Fibroblast of lung (primary cell): Measurements from ENCODE around the gene HHEX. TPM values are rescaled to one million over a fixed set of nuclear protein-coding genes. Genes with fewer than 3 reads are reported as not detected.

ENCODE experiments used
- DNase-seq, 2 donors: peaks; one replicate each; pipeline versions ENCODE4 v3.0.0 to v3.0.0-alpha.2; 2010; ENCODE audit warnings: low read depth in 2 of 2
- H2AFZ ChIP-seq: 2 replicates; pipeline ENCODE4 v1.5.1; 2012; ENCODE audit warnings: low read length, control low read depth, inconsistent platforms
- H3K27ac ChIP-seq: 2 replicates; pipeline ENCODE4 v1.5.1; 2011; ENCODE audit warnings: low read length, control low read depth; ENCODE audit not compliant: insufficient read depth
- H3K27me3 ChIP-seq: 2 replicates; pipeline ENCODE4 v1.5.1; 2011; ENCODE audit warnings: mild to moderate bottlenecking, low read length; ENCODE audit not compliant: control insufficient read depth, insufficient read depth
- H3K36me3 ChIP-seq: 2 replicates; pipeline ENCODE4 v1.5.1; 2011; ENCODE audit warnings: low read length; ENCODE audit not compliant: control insufficient read depth, insufficient read depth
- H3K4me1 ChIP-seq: 2 replicates; pipeline ENCODE4 v1.5.1; 2011; ENCODE audit warnings: low read length; ENCODE audit not compliant: control insufficient read depth, insufficient read depth; ENCODE audit errors: extremely low read depth
- H3K4me2 ChIP-seq: 2 replicates; pipeline ENCODE4 v1.5.1; 2011; ENCODE audit warnings: low read length, control low read depth; ENCODE audit not compliant: insufficient read depth; ENCODE audit errors: extremely low read depth
- H3K4me3 ChIP-seq, 4 experiments: fragments of 200-600 bp in 1 of 4; sonication (generic) in 1 of 4; replicated peaks in 1 of 4; 2 replicates each; pipeline ENCODE4 v1.5.1; 2011 to 2016; ENCODE audit warnings: low read length in 4 of 4, low read depth in 3 of 4, mild to moderate bottlenecking in 3 of 4, control low read depth in 2 of 4, inconsistent platforms in 1 of 4, mixed read lengths in 1 of 4; ENCODE audit not compliant: insufficient read depth in 1 of 4; ENCODE audit errors: control extremely low read depth in 1 of 4
- H3K79me2 ChIP-seq: 2 replicates; pipeline ENCODE4 v1.5.1; 2012; ENCODE audit warnings: mild to moderate bottlenecking, low read length, inconsistent platforms; ENCODE audit not compliant: control insufficient read depth, insufficient read depth
- H3K9ac ChIP-seq: 2 replicates; pipeline ENCODE4 v1.5.1; 2011; ENCODE audit warnings: mild to moderate bottlenecking, low read length, control low read depth; ENCODE audit not compliant: insufficient read depth
- H3K9me3 ChIP-seq: 2 replicates; pipeline ENCODE4 v1.5.1; 2012; ENCODE audit warnings: low read depth, low read length; ENCODE audit not compliant: control insufficient read depth, insufficient read depth
- H4K20me1 ChIP-seq: 2 replicates; pipeline ENCODE4 v1.5.1; 2011; ENCODE audit warnings: low read length; ENCODE audit not compliant: control insufficient read depth, insufficient read depth; ENCODE audit errors: extremely low read depth
- CTCF ChIP-seq, 2 donors: IDR thresholded peaks in 1 of 2; conservative IDR thresholded peaks in 1 of 2; 1 replicate in 1 of 2; 2 replicates in 1 of 2; pipeline ENCODE4 v1.5.1; 2011 to 2012; ENCODE audit warnings: low read length in 2 of 2, control low read depth in 1 of 2, inconsistent platforms in 1 of 2, low read depth in 1 of 2, mild to moderate bottlenecking in 1 of 2
- EZH2 ChIP-seq: IDR thresholded peaks from 2 replicates; pipeline ENCODE4 v1.5.1; 2012; ENCODE audit warnings: low read length, control low read depth, mild to moderate bottlenecking; ENCODE audit errors: missing control alignments
- polyA plus RNA-seq, 2 donors: library from polyadenylated mRNA; depleted of rRNA in 1 of 2; stranded (reverse) in 1 of 2; unstranded in 1 of 2; fragments of >200 nt; gene quantifications; 2 replicates each; pipeline ENCODE4 v1.2.1, GENCODE V29; 2011 to 2012; ENCODE audit warnings: missing spikeins in 1 of 2
- total RNA-seq: library from RNA; depleted of rRNA; stranded (reverse); fragments of >200 nt; gene quantifications from 2 replicates; pipeline ENCODE4 v1.2.1, GENCODE V29; 2014

The HHEX gene
- total and polyA plus RNA-seq, 2 donors (not counting 1 experiment from before 2014, with no cell fraction given): 2.9 to 3.5 TPM

GRCh38 chr10:92691591-92692079, 1.9 kb downstream of the HHEX start:
- H3K4me1 ChIP-seq: peaks cover 3% of the 10 kb centered on the region
- H3K27ac ChIP-seq: no peak overlapping the region
- TF ChIP-seq CTCF (conservative IDR thresholded peaks at IDR 0.05 in 1 of 2, IDR thresholded peaks at IDR 0.05 in 1 of 2; ENCODE audit: low read depth in 1 of 2, low read length in 2 of 2): no peak
- TF ChIP-seq EZH2: no peak
- no peak for DNase-seq
- H3K9me3 ChIP-seq: no peaks in the 10 kb centered on the region
- peaks cover 5% of the 10 kb centered on the region for H3K79me2 ChIP-seq
- no peaks in the 10 kb centered on the region for H4K20me1 ChIP-seq
- no peak overlapping the region for H2AFZ ChIP-seq
- no peaks in the 10 kb centered on the region for H3K27me3 ChIP-seq
- no peak overlapping the region for H3K9ac ChIP-seq
- peak overlapping the region; percentile 20 to 28 (median 24) for H3K4me3 ChIP-seq
- H3K36me3 ChIP-seq: no peaks in the 10 kb centered on the region
- peak overlapping the region; percentile 70 for H3K4me2 ChIP-seq

GRCh38 chr10:92692080-92692671, 2.4 kb downstream of the HHEX start:
- no peaks in the 10 kb centered on the region for H3K36me3 ChIP-seq
- H3K27ac ChIP-seq: no peak overlapping the region
- no peaks in the 10 kb centered on the region for H3K9me3 ChIP-seq

More at GRCh38 chr10:92692080-92692671, 2.4 kb downstream of the HHEX start:
- H3K79me2 ChIP-seq: peaks cover 5% of the 10 kb centered on the region
- H2AFZ ChIP-seq: peak overlapping the region; percentile 10
- DNase-seq: no peak
- H3K4me1 ChIP-seq: peaks cover 3% of the 10 kb centered on the region
- peak overlapping the region; percentile 70 for H3K4me2 ChIP-seq
- H3K9ac ChIP-seq: no peak overlapping the region
- peak overlapping the region; percentile 20 to 28 (median 24) for H3K4me3 ChIP-seq
- H3K27me3 ChIP-seq: no peaks in the 10 kb centered on the region
- TF ChIP-seq CTCF (conservative IDR thresholded peaks at IDR 0.05 in 1 of 2, IDR thresholded peaks at IDR 0.05 in 1 of 2; ENCODE audit: low read depth in 1 of 2, low read length in 2 of 2): no peak
- no peak for TF ChIP-seq EZH2
- no peaks in the 10 kb centered on the region for H4K20me1 ChIP-seq
